ENCODE measurements around the gene FBXO34. TPM values are rescaled to one million over a fixed set of nuclear protein-coding genes. Genes with fewer than 3 reads are reported as not detected.
"Not testable (repeated sequence)": the region's sequence is repeated elsewhere in the genome, so short reads cannot be mapped to it uniquely, and the experiment has no call there.

The FBXO34 gene
- total RNA-seq, 1 donor from 2014 or later: 20.4 TPM

- Mint-ChIP-seq H3K4me1 (peaks cover 41% of the 10 kb centered on the region), H3K27ac (no peak overlapping the region), H3K4me3 (no peak overlapping the region), H3K27me3 (no peaks in the 10 kb centered on the region), H3K9me3 (no peaks in the 10 kb centered on the region), H3K36me3 (ENCODE audit: low read depth) (no peaks in the 10 kb centered on the region)
- DNase-seq (no peak), ATAC-seq (ENCODE audit: low read depth) (no peak)
- CTCF ChIA-PET: interaction anchor here (1.8 kb wide), 1 partner anchor 12 kb away, joined by 7 read pairs; no protein-coding TSS in a partner anchor
- POLR2A ChIA-PET: no interaction called here
- intact Hi-C loops (cut with micrococcal nuclease): no loop called here
- no peak for TF ChIP-seq CTCF (IDR thresholded peaks at IDR 0.05)
These were observed 70.6 kb downstream of the FBXO34 start for GRCh38 chr14:55341781-55342180.

GRCh38 chr14:55344582-55345163 lies 73.5 kb downstream of the FBXO34 start:
- CTCF ChIA-PET: interaction anchor here (1.0 kb wide), 1 partner anchor 9 kb away, joined by 3 read pairs; no protein-coding TSS in a partner anchor
- intact Hi-C loops (cut with micrococcal nuclease); H3K4me3 Mint-ChIP-seq; H3K27ac Mint-ChIP-seq; DNase-seq; POLR2A ChIA-PET; H3K9me3 Mint-ChIP-seq; ATAC-seq (ENCODE audit: low read depth); H3K36me3 Mint-ChIP-seq (ENCODE audit: low read depth); H3K27me3 Mint-ChIP-seq: not testable (repeated sequence)
- peaks cover 47% of the 10 kb centered on the region for H3K4me1 Mint-ChIP-seq

GRCh38 chr14:55347040-55347439 lies 75.8 kb downstream of the FBXO34 start:
- TF ChIP-seq CTCF (IDR thresholded peaks at IDR 0.05): no peak
- Mint-ChIP-seq H3K36me3 (ENCODE audit: low read depth) (peaks cover 18% of the 10 kb centered on the region), H3K27me3 (no peaks in the 10 kb centered on the region), H3K27ac (peak overlapping the region; percentile 56), H3K4me1 (peaks cover 42% of the 10 kb centered on the region), H3K9me3 (no peaks in the 10 kb centered on the region), H3K4me3 (no peak overlapping the region)
- POLR2A ChIA-PET: no interaction called here
- CTCF ChIA-PET: interaction anchor here (1.0 kb wide), 1 partner anchor 9 kb away, joined by 3 read pairs; no protein-coding TSS in a partner anchor
- intact Hi-C loops (cut with micrococcal nuclease): no loop called here
- DNase-seq (no peak), ATAC-seq (ENCODE audit: low read depth) (no peak)

- Mint-ChIP-seq H3K4me1 (peaks cover 42% of the 10 kb centered on the region), H3K9me3 (no peaks in the 10 kb centered on the region), H3K27ac (no peak overlapping the region), H3K36me3 (ENCODE audit: low read depth) (peaks cover 23% of the 10 kb centered on the region), H3K27me3 (no peaks in the 10 kb centered on the region), H3K4me3 (no peak overlapping the region)
- intact Hi-C loops (cut with micrococcal nuclease): no loop called here
- DNase-seq (no peak), ATAC-seq (ENCODE audit: low read depth) (no peak)
- POLR2A ChIA-PET: no interaction called here
- TF ChIP-seq CTCF (IDR thresholded peaks at IDR 0.05): no peak
- CTCF ChIA-PET: interaction anchor here (1.0 kb wide), 1 partner anchor 9 kb away, joined by 3 read pairs; no protein-coding TSS in a partner anchor
These were observed 76.5 kb downstream of the FBXO34 start for GRCh38 chr14:55347748-55348147.

GRCh38 chr14:55348766-55349453 lies 77.7 kb downstream of the FBXO34 start:
- intact Hi-C loops (cut with micrococcal nuclease): loop anchor here (1.0 kb wide), 2 partner anchors 16 to 78 kb away; partner anchors contain the start of gene FBXO34
- Mint-ChIP-seq H3K36me3 (ENCODE audit: low read depth) (peaks cover 23% of the 10 kb centered on the region), H3K27me3 (no peaks in the 10 kb centered on the region), H3K9me3 (no peaks in the 10 kb centered on the region), H3K4me1 (peaks cover 42% of the 10 kb centered on the region), H3K4me3 (peak overlapping the region; percentile 3), H3K27ac (peak overlapping the region; percentile 81)
- no peak for TF ChIP-seq CTCF (IDR thresholded peaks at IDR 0.05)
- ATAC-seq (ENCODE audit: low read depth) (peak; percentile 49), DNase-seq (no peak)
- ChIA-PET CTCF (interaction anchor here (3.9 kb wide), 1 partner anchor 78 kb away, joined by 14 read pairs; the partner anchor contains the start of gene FBXO34), POLR2A (interaction anchor here (0.5 kb wide), 1 partner anchor 214 kb away, joined by 3 read pairs; no protein-coding TSS in a partner anchor)
